GM19438 (cell line): ENCODE data around the gene PWWP2B.

Experiments
- ATAC-seq: cut with Tn5 transposase; IDR thresholded peaks from one replicate; pipeline ENCODE4 v1.9.1; 2021; ENCODE audit warnings: low read depth; ENCODE audit not compliant: unreplicated experiment

Gene PWWP2B

GRCh38 chr10:132392811-132393694 is 3.9 kb upstream of the PWWP2B start:
- no peak for ATAC-seq

- no peak for ATAC-seq
These were observed 3.3 kb upstream of the PWWP2B start for GRCh38 chr10:132393695-132394181.

DNA sequence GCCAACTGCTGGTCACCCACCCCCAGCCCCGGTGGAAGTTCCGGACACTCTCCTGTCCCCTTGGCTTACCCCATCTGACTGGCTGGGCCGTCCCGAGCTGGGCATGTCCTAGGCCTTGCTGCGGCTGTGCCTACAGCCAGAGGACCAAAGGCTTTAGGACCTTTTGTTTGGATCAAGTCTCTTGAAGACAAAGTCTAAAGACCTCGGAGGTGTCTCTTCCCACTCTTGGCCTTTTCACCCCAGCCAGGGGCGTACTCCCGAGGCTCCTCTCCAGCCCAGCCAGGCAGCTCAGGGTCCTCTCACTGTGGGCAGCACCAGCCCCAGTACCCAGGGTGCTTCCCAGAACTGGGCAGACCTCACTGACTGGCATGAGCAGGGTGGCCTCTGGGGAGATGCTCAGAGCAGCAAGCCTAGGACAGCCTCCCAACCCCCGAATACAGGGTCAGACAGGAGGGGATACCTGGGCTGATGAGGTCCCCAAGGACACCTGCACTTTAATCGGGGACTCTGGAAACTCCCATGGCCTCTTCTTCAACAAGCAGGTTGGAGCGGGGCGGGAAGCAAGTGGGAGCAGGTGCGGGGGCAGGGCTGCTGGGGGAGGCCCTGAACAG is 2.7 kb upstream of the PWWP2B start:
- ATAC-seq = no peak

GRCh38 chr10:132394936-132395703 is 1.9 kb upstream of the PWWP2B start:
- ATAC-seq = no peak

- ATAC-seq = peak; percentile 18
These were observed 1.1 kb upstream of the PWWP2B start for GRCh38 chr10:132395704-132396493.

DNA sequence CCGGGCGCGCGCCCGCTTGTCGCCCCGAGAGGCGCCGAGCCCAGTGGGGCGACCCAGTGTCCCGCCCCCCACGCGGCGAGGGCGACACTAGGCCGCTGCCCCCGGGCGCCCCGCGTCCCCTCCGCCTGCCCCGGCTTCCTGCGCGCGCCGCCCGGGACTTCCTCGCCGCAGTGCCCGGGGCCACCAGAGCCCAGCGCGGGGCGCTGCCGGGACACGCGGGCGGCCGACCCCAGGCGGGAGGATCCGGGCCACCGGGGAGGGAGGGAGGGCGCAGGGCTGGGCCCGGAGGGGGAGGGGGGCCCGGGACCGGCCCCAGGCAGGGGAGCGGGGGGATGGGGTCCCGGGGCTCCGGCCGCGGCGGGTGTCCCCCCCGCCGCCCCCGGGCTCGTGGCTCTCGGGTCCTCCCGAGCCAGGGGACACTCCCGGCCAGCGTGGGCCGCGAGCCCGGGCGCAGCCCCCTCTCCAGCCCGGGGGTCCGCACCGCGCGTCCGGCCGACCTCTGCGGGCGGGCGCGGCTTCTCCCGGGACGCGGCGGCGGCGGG is 435 bp upstream of the PWWP2B start:
- peak; percentile 43 for ATAC-seq

- ATAC-seq = peak; percentile 47
These were observed 918 bp downstream of the PWWP2B start for GRCh38 chr10:132397671-132398565.

- ATAC-seq = no peak
These were observed 1.6 kb downstream of the PWWP2B start for GRCh38 chr10:132398566-132398991.

- no peak for ATAC-seq
These were observed 2.4 kb downstream of the PWWP2B start for GRCh38 chr10:132399117-132400035.

DNA sequence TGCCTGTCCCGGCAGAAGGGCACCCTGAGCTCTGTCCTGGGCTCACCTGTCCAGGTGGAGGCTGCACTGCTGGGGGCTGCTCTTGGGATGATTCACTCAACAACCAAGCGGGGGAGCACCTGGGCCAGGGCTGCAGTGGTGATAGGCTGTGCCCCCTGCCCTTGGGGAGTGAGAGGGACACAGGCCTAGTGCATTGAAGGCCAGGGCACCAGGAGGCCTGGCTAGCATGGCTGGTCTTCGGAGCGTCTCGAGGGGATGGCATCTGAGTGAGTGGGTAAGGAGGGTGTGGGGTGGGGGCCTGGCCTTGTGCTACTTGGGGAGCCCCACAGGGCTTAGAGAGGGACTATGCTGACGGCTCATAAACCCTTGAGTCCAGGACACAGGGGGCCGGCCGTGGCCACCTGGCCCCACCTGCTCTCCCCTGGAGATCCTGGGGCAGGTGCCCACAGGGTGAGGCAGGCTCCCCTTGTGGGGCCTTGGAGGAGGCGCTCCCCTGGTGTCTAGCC is 3.1 kb downstream of the PWWP2B start:
- no peak for ATAC-seq

- no peak for ATAC-seq
These were observed 3.6 kb downstream of the PWWP2B start for GRCh38 chr10:132400547-132401151.

GRCh38 chr10:132401401-132402118 is 4.6 kb downstream of the PWWP2B start:
- ATAC-seq = no peak

DNA sequence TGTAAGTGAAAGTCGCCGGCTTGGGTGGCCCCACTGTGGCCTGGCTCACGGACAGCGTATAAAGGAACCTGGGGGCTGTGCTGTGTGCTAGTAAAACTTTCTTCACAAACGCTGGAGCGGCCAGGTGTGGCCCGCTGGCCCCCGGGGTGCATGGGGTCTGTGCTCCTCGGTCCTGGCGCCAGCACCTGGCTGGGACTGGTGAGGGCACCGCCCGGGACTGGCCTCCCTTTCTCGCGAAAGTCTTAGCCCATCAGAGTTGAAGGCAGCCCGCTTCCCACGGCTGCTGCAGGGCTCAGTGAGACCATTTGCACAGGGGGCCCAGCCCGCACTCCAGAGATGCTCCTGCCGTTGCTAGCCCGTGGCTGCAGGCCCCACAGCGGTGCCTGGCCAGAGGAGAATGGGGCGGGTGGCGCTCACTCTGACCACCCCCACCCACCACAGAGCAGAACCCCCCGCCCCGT is 5.8 kb downstream of the PWWP2B start:
- ATAC-seq = no peak

- ATAC-seq = no peak
These were observed 6.6 kb downstream of the PWWP2B start for GRCh38 chr10:132403511-132404168.

- ATAC-seq = no peak
These were observed 7.3 kb downstream of the PWWP2B start for GRCh38 chr10:132404169-132404880.
